NOMO-1 (cell line): ENCODE measurements around the gene AOAH.

ENCODE experiments used
- DNase-seq, 2 experiments: peaks; one replicate each; lab custom pipeline; 2025; ENCODE audit not compliant: unreplicated experiment in 2 of 2; lab: John Stamatoyannopoulos, UW

AOAH gene

DNA sequence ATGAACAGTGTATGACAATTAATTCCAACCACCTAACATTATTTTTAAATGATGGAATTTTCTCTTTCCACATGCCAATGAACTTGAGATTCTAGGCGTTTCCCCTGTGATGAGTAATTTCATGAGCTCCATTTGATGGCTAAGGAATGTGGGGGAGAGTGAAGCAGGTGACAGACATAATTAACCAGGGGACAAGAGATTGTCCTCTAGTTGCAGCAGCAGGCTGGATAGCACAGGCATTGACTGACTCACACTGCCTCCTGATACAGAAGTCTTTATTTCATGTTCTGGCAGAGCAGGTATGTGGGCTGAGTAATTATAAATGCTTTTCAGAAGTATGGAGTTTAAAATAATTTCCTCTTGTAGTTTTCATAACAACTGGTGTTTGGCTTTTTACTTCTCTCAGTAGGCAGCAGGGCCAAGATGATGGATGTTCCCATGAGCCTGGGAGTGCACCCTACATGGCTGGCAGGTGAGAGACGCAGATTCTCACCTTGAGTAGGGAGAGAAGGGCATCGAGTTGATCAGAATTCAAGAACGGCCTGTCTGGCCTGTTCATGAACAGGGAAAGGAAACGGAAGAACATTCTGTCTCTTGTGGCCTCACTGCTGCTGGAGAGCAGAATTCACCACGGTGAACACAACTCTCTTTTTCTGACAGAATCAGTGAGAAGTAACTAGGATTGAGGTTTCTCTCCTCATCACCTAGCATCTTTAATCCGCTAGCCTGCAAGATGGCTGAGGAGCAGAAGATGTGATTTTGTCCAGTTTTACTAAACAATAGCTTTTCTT, 118.8 kb downstream of the AOAH start:
- no peak for DNase-seq

DNA sequence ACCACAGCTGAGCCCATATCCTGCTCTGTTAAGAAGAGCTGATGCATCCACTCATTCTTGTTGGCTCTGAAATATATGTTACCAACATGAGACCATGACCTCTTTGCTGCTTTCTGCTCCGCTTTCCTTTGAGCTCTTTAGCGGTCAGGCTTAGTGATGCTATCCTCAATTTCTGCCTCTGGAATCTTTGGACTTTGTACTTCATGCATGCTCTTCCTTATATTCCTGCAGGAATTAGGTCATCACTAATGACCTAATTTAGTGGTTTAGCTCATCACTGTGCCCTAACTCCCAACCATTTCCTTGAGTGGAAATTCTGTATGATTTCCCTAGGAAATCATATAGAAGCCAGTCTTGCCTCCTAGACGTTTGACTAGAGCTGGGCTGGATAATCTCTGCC, 119.5 kb downstream of the AOAH start:
- no peak for DNase-seq

DNA sequence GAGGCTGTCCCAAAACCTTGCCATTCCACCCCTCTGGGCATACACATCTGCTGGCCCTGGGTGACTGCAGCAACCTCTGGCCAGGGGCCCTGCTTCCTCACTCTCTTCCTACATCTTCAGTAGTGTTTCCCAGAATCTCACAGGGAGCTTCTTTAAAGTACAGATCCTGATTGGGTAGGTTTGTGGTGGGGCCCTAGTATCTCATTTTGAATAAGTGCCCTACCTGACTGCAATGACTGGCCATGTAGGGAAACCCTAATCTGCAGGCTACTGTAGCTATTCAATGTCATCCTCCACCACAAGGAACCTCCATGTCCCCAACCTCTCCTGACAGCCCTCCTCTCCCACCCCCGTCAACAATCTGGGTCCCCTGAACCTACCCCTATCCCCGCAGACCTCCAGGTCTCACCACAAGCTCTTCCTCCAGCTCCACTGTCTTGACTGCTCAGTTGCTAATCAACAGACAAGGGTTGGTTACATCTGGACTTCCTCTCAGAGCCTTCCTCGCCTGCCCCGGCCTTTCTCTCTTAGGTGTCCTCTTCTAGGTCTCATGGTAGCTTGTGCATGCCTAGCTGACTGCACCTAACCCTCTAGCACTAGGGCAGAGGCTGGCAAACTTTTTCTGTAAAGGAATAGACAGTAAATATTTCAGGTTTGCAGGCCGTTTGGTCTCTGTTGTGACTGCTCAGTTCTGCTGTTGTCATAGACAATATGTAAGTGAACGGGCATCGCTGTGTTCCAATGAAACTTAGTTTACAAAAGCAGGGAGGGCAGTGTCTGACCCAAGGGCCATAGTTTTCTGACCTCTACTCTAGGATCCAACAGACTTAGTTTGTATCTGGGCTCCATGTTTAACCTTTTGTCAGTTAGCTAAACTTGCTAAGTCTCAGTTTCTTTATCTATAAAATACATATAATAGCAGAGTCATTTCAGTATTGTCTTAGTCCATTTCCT, 121.1 kb downstream of the AOAH start:
- no peak for DNase-seq

DNA sequence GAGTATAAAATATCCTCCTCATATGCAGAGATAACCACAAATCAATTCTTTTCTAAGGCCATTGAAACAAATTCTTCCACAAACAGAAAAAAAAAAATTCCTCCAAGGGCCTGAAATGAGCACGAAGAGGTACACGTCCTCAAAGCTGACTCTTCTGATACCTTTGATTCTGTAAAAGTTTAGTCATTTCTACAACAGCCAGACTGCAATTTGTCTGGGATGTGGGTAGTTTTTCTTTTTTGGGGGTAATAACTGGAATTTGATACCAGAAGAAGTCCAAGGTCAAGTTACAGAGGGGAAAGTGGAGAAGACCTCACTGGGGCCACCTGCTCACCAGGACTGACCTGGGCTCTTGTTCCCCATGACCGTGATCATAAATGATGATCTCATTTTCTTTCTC, 121.8 kb downstream of the AOAH start:
- DNase-seq: no peak

DNA sequence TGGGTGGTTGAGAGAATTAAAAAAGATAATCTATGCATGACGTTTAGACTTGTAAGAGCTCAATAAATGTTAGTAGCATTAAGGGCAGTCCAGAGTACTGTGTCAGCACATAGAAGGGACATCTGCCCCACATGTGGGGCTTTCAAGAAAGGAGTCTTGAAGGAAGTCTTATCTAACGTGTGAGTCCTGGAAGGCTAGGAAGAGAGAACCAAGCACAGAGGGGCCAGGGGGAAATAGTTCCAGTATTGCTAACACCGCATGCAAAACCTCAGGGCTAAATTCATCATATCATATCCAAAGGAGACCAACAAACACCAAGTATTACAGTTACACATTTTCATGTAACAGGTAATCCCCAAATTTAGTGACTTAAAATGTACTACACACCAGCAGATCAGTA, 122.7 kb downstream of the AOAH start:
- DNase-seq: no peak

DNA sequence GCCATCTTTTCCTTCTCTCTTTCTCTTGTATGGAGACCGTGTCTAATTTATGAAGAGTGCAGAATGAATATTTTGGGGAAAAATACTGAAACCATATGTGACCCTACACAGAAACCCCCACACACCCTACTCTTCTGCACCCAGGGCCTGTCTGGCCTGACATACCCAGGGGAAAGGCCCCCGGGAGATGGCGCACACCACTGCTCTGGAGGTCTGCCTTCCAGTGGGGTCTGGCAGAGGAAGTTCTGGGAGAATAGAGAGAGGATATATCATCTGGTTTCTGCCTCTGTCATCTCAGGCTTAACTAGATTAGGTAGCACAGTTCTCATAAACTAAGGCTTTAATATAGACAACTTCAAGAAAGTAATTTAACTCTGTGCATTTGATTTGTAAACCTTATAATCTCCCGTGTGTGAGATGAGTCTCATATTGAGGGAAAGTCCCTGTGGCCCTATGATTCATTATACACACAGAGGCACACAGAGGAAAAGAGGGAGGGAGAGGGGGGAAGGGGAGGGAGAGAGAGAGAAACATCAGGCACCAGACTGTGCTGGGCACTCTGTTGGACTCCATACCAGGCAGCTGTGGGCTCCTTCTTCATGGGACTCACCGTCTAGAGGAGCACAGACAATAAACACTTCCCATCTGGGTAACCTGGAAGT, 123.3 kb downstream of the AOAH start:
- DNase-seq: no peak

DNA sequence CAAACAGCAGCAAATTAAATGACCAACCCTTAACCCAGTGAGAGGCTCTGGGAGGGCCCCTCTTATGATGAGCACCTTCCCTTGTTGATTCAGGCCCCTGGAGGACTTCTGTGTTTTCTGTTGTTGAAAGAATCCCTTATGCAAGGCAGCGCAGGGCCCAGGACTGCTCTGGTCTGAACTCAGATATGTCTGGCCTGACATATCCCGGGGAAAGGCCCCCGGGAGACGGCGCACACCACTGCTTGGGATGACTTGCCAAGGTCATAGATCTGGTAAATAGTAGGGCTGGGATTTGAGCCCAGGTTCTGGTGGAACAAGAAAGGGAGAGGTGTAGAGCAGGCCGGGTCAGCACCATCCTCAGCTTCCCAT, 124.0 kb downstream of the AOAH start:
- no peak for DNase-seq

DNA sequence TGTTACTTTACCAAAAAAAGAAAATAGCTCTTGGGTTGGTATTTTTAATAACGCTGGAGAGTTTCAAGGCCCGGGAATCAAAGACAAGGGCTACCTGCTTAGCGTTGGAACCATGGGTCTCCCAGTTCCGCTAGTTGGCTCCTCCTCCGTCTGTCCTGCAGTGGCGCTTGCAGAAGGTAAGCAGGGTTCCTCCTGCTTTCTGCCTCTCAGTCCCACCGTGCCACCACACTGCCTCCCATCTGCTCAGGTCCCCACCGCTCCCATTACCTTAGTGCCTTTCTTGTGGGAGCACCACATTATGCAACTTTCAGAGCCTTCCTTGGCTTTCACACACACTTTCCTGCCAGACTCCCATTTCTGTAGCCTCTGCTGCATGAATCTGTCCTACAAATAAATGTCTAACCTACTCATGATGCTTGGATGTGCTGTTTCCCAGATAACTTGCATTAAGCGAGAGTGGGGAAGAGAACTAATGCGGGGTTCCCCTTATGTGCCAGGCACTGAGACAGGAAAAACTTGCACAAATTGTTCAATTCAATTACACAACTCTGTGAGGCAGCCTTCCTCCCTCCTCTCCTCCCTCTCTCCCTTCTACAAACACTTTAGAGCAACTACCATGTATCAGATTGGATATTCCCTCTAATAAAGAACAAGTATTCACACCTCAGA, 124.5 kb downstream of the AOAH start:
- DNase-seq: no peak

DNA sequence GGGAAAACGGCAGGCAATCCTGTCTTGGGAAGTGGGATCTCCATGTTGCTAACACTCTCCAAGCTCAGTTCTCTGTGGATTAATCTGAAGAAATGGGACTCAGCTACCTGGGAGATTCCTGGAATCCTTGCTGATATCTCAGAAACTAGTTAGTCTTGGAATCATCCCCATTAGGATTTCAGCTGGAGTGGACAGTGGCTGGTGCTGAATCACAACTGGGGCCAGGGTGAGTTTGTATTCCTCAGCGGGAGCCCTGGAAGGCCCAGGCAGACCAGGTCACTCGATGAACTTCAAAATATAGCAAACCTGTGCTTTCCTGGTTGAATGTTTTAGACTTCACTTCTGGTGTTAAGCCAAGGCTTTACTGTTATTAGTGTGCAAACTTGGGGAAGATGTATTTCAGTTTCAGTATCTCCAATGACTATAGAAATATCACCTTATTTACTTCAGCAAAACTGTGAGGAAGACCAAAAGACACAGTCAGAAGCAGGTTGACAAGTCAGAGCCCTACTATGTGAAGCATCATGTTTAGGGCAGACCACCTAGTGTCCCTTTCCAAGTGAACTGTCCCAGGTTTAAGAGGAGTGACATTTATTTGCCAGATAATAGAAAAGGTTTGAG, 126.1 kb downstream of the AOAH start:
- DNase-seq: no peak

DNA sequence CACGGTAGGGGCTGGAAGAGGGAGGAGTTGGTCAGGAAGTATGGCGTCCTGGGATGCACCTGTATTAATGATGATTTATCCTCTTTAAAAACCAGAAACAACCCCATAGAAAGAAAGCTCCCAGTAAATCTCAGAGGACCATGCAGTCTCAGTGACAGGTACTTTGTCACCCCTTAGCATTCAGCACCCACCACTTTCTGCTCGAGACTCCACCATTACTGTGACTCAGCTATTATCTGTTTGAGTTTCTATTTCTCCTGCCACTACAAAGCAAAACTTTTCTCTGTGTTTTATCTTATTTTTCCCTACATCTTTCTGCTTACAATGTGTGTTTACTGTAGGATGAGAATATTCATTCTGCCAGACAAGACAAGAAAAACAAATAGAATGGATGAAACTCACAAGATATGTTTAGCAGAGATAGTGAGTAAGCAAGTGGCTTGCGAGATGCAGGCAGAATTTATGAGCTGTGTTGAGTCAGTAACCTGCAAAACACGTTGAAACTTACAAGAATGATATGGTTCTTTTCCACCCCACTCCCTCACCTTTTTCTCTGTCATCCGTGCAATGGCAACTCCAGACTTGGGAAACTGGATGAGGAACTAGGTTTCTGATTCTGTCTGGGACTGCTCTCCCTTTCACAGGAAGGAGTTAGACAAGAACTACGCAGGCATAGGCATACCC, 127.1 kb downstream of the AOAH start:
- DNase-seq: no peak

DNA sequence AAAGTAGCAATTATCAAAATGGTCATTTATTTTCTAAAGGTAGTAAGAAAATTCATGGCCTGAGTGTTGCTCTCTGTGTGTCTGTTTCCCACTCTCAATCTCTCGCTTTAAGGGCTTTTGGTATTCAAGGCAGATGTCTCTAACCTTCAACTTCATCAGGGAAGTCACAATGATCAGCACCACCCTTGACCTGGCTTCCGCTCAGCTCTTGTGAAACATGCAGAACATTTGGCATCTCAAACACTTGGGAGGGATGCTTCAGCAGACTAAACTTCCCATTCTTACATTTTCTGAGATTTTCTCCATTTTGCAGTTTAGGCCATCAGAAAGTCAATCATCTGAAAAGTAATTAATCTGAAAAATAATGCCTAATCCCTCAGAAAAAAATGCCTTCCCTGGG, 129.8 kb downstream of the AOAH start:
- no peak for DNase-seq

DNA sequence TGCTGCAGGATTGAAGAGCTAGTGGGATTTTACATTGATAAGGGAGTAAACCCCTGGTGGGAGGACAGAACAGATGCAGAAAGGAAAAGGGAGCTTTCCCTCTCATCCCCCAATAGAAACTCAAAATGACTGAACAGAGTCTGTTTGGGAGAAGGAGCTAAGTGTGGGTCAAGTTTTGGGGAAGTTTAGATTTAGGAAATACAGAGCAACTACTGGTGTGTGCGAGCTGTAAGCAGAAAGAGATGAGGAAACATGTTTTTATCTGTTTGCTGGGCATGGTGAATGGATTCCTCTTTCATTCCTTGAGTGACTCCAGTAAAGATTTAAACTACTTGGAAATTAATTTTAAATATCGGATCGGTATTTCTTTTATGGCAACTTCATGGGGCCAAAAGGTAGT, 132.7 kb downstream of the AOAH start:
- DNase-seq: no peak

DNA sequence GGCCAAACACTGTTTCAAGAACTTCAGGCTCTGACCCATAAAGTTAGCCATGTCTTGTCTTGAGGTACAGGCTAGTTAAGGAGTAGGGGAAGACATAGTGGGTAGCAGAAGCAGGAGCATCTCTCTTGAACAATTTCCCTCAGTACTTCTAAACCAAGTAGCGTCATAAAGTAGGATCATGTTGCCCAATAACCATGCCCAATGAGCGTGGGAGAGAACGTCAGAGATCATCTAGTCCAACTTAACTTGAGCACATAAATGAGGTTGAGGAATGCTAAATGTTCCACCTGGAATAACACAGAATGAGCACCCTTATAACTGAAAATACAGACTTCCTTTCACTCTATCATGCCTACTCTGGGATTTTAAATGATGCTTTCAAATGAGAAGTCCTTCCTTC, 134.9 kb downstream of the AOAH start:
- DNase-seq: no peak

DNA sequence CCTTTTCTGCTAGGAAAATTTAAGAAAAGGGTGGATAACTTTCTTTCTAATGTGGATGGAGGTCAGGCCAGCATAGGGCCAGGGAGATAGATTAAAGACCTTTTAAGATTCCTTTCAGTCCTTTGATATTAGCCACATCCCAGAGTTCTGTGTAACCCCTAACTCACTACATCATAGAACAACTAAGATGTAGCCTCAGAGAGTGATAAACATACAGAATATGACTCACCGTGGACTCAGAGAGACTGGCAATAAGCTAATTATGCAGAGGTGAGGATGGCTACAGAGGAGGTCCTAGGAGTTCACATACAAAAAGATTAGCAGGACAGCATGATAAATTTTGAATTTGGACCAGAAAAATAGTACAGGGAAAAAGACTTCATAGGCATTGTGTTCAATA, 141.0 kb downstream of the AOAH start:
- no peak for DNase-seq

DNA sequence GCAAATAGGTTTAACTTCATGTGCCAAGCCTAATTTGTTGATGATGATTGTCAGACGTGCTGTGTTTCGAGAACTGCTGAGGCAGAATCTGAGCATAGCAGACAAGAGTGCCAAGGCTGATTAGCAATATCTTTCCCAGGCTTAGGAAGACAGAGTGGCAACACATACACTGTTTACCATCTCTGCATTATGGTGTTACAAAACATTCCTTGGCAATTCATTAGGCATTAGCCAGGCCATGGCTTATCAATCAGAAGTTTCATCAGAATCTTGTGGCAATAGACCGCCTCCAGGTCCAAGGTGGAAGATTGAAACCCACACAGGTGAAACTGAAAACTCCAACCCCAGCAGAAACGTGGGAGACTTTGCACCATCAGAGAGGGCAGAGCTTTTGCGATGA, 148.5 kb downstream of the AOAH start:
- DNase-seq: no peak

DNA sequence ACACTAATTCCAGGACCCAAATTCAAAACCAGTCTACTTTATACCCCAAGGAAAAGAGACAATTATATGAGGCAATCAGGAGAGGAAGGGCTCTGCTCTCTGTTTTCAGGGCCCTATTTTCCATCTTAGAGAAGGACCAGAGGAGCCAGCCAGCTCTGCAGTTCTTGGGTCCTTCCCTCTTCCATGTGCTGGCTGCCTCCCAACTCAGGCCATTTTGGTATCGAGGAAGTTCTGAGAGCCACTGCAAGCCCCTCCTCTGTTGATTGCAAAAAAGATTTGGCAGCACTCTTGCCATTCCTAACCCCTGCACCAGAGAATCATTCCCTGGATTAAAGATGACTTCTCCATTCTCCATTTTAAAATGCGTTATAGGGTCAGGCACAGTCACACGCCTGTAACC, 151.2 kb downstream of the AOAH start:
- DNase-seq: no peak

DNA sequence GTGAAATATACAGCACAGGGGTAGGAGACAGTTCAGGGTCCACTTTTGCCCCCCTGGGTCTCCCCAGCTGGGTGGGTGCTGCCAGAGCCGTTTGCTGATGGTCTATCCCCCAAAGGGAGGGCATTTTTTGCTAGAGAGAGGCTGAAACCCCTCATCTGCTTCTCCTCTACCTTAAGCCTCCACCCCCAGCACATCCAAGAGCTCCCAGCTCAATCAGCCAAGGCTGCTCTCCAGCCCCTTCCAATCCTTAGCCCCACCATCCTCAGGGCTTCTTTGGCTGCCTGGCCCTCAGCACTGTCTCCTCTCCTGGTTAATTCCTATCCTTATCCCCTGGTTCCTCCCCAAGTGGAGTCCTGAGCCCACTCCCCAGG, 153.1 kb downstream of the AOAH start:
- no peak for DNase-seq

DNA sequence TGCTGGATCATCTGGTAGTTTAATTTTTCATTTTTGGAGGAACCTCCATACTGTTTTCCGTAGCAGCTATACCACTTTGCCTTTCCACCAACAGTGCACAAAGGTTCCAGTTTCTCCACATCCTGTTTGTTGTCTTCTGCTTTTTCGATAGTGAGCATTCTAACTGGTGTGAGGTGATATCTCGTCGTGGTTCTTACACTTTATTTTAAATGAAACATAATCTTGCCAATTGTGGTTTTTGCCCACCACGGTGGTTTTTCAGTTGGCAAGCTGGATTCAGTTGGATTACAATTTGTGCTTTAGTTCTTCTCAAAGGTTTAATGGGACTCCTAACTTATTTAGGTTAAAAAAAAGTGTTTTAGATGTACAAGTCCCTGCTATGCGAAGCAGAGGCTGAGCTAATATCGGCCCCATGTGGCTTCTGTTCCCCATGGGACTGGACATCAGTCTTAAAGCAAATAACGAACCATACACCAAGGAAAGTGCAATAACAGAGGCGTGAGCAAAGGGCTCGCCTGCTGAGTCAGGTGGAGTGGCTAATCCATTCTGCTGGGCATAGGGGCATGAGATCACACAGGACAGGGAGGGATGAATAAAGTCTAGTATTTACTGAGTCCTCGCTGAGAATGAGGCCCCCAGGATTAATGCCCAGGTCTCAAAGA, 153.6 kb downstream of the AOAH start:
- DNase-seq: no peak

DNA sequence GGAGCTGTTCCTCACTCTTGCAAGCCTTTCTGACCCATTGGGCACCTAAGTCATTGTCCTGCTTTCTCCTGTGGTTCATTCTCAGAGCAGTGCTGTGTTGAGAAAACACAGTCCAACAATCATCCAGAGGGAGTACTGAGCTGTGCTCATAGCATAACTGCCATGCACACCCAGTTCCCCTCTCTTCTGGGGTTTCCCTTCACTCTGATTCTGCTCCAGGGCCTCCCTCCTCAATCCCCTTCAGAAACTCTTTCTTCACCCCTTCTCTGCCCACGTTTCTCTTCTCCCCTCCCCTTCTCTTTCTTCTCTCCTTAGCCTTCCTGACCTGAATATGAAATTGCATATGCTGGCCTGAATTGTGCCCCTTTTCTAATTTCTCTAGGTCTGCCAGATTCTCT, 155.8 kb downstream of the AOAH start:
- DNase-seq: no peak
